Activated CD4-positive, CD25-positive, alpha-beta regulatory T cell treated with anti-CD3 and anti-CD28 coated beads, Interleukin-2, amount 50 U/mL, for 24 hours (primary cell): ENCODE results near the gene CITED1.

ENCODE experiments used
- ATAC-seq, 2 donors: fragments of 150-1000 bp; cut with Tn5 transposase; one replicate each; pipeline ENCODE4 v1.10.0; 2021; ENCODE audit warnings: mild to moderate bottlenecking in 1 of 2, moderate library complexity in 1 of 2

CITED1 gene

DNA sequence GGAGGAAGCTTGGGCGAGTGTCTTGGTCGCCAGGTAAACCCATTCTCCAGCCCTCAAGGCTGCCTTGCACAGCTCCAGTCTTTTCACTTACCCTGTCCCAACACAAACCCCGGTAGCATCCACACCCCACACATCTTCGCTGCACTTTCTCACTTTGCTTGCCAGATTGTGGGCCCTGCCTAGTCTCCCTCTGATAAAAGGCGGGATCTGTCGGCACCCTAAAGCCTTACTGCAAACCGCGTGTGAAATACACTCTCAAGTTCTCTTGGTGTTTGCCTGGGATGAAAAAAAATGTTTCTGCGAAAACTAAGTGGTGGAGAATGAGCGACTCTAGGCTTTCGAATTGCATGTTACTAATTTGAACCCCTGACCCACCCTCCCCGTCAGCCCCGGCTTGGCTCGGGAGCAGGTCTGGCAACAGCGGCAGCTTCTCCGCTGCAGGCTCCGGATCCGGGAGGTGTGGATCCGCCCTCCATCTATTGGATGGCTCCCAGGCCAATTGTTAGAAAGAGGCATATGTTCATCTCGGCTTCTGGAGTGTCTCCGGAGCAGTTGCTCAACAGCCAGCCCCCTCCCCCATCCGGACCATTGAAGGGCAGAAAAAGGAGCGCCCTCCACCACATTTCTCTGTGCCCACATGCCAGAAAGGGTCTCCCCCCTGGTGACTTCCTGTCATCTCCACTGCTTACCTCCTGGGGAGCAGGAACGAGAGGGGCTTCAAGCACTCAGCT, 3.0 kb upstream of the CITED1 start:
- peak; percentile 37 to 40 for ATAC-seq

DNA sequence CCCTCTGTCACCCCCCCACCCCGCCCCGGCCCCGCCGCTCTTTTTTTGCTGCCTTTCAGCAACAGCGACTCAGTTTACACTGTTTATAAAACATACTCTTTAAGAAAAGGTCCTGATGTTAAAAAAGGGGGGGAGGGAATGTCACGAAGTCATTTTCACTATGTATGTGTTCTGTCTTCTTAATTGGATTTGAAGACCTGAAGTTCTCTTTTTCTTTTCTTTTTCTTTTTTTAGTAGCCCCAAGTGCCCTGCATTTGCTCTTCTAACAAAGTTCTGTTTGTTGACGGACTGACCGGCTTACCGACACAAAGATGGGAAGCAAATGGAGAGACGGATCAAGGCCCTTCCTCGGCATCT, 2.5 kb upstream of the CITED1 start:
- ATAC-seq: no peak

DNA sequence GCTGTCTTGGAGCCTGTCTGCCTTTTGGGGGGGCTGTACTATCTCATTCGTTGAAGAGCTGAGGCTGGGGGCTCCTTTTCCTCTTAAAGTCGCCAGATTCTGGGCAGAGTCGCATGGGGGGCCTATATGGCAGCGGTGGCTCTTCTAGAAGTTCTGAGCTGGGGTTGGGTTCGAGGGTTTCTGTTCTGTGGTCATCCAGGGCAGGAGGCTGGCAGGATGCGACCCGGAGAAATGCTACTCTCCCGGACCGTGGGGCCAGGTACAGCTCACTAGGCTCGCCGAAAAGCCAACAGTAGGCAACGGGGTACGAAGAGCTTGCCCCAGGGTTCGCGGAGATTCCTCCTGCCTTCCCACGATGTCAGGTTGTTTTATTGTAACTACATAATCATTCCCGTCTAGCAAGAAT, 1.9 kb upstream of the CITED1 start:
- no peak for ATAC-seq

DNA sequence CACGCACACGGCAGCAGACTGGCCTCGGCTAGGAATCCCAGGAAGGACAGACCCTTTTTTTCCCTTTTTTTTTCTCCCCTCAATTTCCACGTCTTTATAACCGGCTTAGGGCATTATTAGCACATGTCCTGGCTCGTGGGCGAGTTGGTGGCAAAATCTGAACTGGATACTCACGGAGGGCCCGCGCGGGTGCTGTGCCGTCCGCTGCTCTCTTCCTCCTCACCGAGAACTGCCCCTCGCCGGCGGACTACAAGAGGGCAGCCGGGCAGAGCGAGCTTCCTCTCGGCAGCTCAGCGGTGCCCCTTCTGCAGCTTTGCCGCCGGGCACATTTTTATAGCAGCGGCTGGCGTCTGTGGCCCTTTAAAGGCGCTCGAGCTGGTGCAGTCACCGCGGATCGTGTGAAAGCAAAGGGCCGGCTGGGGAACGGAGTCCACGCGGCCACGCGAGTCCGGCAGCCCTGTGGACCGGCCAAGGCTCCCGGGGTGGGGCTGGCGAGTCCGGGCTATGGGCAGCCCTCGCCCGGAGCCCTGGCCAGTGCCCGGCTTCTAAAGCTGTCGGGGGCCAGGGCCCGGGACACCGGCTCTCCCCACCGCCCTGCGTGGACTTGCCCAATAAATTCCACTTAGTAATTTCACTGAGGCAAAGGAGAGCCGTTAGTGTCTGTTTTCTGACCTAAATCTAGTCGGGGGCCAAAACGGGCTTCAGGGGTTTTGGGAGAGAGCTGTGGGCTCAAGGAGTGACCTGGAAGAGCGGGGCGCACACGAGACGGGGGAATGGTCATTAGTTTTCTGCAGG, 1.3 kb upstream of the CITED1 start:
- ATAC-seq: peak; percentile 38 to 52

DNA sequence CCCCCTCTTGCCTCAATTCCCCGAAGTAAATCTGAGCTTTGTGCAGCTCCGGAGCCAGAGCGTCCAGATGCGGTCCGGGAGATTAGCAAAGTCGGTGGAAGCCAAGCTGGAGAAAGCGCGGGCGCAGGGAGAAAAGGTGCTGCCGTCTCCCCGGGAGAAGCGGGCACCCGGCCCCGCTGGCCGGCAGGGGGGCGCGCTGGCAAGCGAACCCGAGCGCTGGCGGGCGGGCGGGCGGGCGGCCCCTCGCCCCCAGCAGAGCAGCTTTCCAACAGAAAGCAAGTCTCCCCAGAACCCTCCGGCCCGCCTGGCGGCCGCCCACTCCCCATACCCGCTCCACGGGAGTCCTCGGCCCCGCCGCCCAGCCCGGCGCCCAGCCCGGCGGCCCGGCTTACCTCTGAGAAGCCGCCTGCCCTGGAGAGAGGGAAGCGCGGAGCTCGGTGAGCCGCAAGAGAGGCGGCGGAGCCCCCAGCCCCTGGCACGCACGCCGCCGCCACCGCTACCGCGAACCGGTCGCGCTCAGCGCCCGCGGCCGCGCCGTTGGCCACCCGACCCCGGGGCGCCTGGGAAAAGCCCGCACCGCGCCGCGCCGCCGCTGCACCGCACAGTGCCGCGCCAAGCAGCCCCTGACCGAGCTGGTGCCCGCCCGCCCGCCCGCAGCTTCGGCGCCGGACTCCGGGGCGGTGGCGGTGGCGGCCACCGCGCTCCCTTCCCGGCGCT, 529 bp upstream of the CITED1 start:
- ATAC-seq: no peak

DNA sequence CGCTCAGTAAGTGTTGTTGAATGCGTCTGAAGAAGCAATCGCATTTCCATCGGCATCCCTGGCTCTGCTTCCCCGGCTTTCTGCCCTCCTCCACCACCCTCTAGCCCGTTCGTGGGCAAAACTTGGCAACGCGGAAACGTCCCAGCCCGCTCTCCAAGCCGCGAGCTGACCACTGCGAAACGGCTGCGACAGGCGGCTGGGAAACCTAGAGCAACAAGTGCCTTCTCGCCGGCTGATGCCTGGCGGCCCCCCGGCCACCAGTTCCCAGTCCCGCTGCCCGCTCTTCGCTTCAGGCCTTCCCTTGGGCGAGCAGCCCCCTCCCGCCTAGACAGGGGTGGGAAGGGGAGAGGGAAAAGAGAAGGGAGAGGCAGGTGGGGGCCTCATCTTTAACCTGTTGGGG, 837 bp downstream of the CITED1 start:
- ATAC-seq: no peak

DNA sequence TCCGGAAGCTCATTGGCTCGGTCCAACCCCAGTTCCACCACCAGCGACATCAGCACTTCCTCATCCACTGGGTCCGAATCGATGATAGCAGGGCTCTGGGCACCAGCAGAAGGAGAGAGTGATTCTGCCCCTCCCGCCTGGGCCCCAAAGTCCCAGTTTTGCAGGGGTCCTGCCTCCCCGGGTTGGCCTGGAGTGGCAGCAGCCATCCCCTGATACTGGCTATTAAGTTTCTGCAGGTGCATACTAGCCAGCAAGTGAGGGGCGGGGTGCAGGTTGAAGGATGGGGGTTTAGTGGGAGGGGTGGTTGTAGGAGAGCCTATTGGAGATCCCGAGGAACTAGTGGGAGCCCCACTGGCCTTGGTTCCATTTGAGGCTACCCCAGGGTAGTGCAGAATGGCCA, 3.9 kb downstream of the CITED1 start:
- no peak for ATAC-seq

DNA sequence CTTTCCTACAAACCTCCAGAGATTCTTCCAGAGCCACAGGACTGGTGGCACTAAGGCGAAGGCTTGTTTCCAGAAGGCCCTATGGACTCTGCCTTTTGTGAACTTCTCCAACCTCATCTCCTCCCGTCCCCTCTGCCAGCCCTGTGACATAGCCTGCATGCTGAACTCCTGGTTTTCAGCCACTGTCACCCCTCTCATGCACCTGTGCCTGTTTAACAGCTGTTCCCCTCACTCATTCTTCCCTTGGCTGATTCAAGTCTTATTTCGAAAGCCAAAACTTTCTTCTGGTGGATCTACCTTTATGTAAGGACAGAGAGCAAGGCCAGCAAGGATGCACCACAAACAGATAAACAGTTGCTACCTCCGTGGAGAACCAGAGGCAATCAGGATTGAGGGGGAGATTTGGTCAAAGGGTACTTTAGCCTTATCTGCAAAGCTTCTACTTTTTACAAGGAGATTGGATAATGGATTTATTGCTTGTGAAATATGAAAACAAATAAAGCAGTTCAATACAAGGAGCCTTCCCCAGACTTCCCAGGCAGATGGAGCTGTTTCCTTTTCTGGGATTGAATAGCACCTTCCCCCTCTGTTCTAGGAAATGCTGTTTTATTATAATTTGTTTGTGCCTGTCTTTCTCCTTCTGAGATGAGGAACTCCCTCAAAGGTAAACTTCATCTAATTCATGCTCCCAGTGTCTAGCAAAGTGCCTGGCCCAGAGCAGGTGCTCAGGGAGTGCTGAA, 5.7 kb downstream of the CITED1 start:
- ATAC-seq: no peak

DNA sequence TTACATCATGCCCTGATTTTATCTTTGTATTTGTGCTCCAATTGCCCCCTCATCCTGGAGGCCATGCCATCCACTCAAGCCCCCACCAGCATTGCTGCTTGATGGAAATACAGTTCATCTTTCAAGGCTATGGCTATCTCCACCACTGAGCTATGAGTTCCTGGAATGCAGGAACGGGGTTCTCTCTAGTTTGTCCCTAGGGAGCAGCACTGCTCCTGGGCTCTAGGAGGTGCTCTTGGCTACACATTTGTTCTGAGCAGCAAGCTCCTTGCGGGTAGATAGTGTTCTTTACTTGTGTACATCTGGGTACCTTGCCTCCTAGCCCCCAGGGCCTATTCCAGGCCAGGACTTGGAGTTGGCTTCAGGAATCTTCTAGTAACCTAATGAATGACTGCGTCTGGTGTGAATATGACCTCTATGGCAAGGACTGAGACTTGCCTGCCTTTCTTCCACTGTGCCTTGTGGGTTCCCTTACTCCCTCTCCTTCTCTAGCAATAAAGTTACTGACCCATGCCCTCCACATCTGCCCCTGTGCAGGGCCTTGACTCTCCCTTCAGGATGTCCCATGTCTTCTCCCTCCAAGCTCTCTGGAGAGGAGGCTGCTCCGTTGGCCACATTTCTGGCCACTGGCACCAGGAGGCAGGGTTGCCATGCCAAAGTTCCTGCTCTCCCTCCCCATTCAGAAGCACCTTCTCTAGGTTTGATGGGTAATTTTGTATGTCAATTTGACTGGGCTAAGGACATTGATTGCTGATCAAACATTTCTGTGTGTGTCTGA, 7.6 kb downstream of the CITED1 start:
- ATAC-seq: no peak

DNA sequence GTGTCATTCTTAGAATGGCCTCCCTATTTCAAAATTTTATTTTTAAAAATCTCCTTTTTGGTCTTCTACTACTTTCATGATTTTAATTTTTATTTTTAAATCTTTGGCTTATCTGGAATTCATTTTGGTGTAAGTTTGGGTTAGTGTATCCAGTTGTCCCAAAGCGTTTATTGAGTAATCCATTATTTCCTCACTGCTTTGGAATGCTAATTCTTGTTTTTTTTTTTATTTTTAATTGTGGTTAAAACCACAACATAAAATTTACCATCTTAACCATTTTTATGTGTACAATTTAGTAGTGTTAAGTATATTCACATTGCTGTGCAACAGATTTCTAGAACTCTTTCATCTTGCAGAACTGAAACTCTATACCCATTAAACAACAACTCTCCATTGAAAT, 8.7 kb downstream of the CITED1 start:
- ATAC-seq: no peak

DNA sequence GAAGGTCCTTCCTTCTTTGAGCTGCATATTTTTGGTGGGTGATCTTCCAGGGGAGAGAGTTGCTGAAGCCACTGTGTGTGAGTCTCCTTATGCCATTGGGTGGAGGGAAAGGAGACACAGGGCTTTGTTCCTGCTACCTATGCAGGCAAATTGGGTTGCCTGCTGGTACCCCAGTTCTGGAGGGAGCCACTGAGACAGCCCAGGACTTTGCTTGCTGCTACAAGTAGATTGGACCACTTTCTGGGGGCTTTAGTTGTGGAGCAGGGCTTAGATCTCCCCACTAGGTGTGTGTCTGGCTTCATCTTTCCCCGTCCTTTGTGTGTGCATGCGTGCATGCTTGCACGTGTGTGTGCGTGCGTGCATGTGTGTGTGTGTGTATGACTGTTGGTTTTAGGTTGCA, 10.0 kb downstream of the CITED1 start:
- ATAC-seq: no peak

DNA sequence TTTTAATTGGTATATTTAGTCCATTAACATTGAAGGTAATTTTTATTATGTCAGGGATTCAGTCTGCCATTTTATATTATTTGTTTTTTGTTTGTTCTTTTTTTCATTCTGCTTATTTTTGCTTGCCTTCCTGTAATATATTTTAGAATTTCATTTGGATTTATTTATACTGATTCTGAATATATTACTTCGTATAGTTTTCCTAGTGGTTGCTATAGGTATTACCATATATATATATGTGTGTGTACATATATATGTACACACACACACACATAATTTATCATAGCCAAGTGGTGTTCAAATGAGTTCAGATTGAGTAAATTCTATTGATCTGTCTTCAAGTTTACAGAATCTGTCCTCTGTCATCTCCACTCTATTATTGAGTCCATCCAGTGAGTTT, 11.2 kb downstream of the CITED1 start:
- ATAC-seq: no peak

DNA sequence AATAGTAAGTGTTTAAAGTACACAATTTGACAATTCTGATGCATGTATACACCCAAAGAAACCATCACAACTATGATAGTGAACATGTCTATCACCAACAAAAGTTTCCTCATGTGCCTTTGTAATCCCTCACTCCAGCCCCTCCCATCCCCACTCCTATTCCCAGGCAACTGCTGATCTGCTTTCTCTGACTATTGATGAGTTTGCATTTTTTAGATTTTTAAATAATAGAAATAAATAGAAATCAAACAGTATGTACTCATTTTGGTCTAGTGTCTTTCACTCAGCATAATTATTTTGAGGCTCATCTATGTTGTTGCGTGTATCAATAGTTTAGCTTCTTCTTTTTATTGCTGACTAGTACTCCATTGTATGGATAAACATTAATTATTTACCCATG, 23.4 kb downstream of the CITED1 start:
- no peak for ATAC-seq

DNA sequence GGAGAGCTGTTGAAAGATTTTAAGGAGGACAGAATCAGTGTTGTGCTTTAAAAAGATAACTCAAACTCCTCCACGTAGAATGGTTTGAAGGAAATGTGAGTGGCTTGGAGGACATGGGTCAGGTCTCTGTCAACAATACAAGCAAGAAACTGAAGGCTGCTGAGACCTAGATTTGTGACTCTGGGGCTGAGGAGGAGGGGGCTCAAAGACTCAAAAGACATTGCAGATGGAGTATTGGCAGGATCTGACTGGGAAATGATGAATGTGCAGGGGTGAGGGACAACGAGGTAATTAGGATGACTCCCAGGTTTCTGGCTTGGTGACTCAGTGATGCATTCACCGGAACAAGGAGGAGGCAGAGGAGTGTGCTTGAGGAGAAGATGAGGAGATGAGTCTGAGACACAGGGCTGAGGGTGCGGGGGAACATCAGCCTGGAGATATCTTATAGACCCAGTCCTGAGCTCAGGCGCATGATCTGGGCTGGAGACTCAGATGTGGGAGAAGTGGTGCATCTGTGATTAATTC, 25.3 kb downstream of the CITED1 start:
- ATAC-seq: no peak

DNA sequence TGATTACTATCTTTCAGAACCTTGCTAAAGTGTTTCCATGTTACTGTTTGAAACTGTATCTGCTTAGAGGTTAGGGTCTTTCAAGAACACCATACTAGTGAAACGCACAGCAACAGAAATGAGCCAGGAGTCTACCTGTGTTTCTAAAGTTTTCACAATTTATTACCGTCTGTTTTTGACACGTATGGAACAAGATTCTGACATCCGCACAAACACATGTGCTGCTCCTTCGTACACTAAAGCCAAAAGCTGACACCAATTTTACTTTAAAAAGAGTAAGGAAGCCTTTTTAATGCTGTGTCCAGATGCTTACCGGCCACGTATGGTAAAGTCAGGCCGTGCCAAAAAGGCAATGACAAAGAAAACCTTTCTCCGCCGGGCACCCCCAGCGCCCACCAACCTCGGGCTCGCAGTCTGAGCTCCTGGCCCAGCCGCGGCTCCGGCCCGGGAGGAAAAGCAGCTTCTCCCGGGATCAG, 29.2 kb downstream of the CITED1 start:
- ATAC-seq: no peak

DNA sequence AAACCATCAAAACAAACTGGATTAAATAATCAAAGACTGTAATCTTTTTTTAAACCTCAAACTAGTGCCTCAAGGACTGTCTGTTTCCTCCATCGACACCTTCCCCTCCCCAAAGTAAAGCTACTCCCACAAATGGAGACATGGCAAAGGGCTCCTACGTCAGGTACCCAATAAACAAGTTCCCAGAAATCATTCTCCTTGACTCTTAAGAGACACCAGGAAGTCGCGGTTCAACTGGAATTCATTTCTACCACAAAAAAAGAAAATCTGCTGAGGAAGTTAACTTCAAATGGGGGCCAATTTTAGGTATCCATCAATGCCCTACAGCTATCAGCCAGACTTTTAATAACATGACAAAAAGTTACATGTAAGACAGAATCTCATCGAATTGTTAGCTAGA, 31.2 kb downstream of the CITED1 start:
- no peak for ATAC-seq

DNA sequence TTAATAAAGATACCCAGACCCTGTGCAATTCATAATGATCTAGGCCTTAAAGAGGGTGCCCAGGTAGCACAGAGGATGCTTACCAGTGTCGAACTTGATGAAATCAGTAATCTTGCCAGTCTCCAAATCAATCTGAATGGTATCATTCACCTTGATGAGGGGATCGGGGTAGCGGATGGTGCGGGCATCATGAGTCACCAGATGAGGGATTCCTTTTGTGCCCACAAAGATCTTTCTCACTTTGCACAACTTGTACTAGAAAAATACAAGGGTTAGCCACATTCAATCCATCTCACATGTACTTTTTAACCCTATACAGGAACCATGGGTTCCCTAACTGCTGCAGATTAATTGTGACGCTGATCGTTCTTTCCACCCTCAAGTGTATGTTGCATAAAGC, 32.0 kb downstream of the CITED1 start:
- ATAC-seq: peak in 1 of 2 donors; percentile 2

DNA sequence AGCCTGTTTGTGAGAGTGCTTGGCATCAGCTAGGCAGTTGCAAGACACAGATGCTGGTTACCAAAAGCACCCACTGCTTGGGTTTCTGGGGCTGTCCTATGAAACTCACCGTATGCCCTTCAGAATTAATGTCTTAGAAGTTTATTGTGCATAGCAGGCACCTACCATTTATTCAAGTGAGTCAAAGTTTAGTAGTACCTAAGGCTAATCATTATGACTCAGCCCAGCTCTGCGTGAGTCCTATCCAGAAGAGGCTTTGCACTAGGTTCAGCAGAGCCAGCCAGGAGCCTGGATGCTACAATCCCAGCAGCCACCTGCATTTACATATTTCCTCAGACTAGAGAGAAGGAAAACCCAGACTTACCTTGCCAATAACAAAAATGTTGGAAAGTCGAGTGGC, 32.8 kb downstream of the CITED1 start:
- ATAC-seq: peak; percentile 61 to 63

DNA sequence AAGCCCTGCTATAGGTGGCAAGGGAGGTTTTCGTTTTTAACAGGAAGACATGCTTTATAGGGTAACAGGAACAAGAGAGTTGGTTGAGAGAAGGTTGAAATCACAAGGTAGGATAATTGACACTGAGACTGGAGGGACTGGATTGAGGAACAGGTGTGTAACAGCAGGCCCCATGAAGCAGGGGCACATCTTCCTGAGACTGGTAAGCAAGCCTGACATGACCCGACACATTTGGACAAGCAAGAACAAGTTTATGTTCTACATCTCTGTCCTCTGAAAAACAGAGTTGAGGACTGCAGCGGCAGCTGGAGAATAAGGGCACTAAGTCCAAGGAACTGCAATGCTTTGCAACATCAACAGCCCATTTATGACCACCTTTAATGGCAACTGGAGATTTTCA, 33.9 kb downstream of the CITED1 start:
- no peak for ATAC-seq

DNA sequence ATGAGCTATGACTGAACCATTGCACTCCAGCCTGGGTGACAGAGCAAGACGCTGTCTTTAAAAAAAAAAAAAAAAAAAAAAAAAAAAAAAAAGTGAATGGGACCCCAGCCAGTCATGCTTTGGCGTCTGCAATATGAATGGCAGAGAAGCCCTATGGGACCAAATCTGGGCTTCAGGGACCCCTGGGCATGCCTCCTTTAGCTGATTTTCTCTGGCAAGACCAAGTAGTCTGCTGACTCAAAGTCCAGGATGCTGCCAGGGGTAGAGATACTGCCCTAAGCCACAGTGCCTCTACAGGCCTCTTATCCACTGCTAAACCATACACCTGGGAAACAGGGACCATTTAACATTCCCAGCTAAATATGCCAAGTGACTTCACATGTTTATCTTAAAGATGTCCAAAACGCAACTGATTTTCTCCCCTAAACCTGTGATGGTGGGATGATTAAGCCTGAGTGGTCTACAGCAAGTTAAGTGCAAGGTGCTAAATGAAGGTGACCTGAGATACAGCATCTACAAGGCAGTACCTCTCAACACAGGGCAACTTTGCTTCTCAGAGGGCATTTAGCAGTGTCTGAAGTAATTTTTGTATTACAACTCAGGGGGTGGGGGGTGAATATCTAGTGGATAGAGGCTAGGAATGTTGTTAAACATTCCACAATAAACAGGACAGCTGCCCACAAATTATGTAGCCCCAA, 34.5 kb downstream of the CITED1 start:
- no peak for ATAC-seq

DNA sequence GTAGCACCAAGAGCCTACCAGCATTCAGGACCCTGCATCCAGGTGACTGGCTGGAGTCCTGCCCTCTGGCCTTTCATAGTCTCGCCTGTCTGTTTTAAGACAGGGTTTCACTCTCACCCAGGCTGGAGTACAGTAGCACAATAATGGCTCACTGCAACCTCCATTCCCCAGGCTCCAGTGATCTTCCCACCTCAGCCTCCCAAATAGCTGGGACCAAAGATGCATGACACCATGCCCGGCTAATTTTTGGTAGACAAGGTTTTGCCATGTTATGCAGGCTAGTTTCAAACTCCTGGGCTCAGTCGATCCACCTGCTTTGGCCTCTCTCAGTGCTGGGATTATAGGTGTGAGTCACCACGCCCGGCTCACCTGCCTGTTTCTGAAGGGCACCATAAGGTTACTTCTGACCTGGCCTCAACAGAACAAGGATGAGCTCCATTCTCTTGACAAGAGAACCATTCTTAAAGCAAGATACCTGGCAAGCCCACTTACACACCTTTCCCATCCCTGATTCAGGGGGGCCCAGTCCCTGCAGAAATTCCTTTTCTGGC, 35.3 kb downstream of the CITED1 start:
- ATAC-seq: peak in 1 of 2 donors; percentile 3
